SK-N-SH (cell line): ENCODE measurements around the gene ROBO4.

Experiments
- EP300 ChIP-seq, 2 experiments: IDR thresholded peaks; 2 replicates each; pipeline versions ENCODE4 v1.4.0 to v1.6.1; 2012; ENCODE audit warnings: borderline replicate concordance in 1 of 2, low read depth in 1 of 2, low read length in 1 of 2
- EZH2phosphoT487 ChIP-seq: fragments of 200-600 bp; sonication (generic); IDR thresholded peaks from 2 replicates; pipeline ENCODE4 v1.6.1; 2017; ENCODE audit warnings: low read depth, mixed run types, mild to moderate bottlenecking, antibody characterized with exemption, moderate library complexity, borderline replicate concordance
- JUND ChIP-seq: IDR thresholded peaks from 2 replicates; pipeline ENCODE4 v1.4.0; 2012
- MXI1 ChIP-seq: IDR thresholded peaks from 2 replicates; pipeline ENCODE4 v1.6.1; 2012; ENCODE audit warnings: mild to moderate bottlenecking, low read depth, low read length, improper control_type of control experiment
- NFIC ChIP-seq: IDR thresholded peaks from 2 replicates; pipeline ENCODE4 v1.4.0; 2012; ENCODE audit warnings: borderline replicate concordance
- POLR2AphosphoS5 ChIP-seq: IDR thresholded peaks from 2 replicates; pipeline ENCODE4 v1.6.1; 2012; ENCODE audit warnings: low read depth, low read length
- RAD21 ChIP-seq: IDR thresholded peaks from 2 replicates; pipeline ENCODE4 v1.6.1; 2012; ENCODE audit warnings: mild to moderate bottlenecking, low read length
- RFX5 ChIP-seq: IDR thresholded peaks from 2 replicates; pipeline ENCODE4 v1.6.1; 2012; ENCODE audit warnings: mild to moderate bottlenecking, improper control_type of control experiment, low read length
- SIN3A ChIP-seq: IDR thresholded peaks from 2 replicates; pipeline ENCODE4 v1.6.1; 2012; ENCODE audit warnings: low read depth, mild to moderate bottlenecking, low read length, moderate library complexity, borderline replicate concordance
- SMC3 ChIP-seq: IDR thresholded peaks from 2 replicates; pipeline ENCODE4 v1.6.1; 2012; ENCODE audit warnings: low read depth, low read length, improper control_type of control experiment
- YY1 ChIP-seq: IDR thresholded peaks from 2 replicates; pipeline ENCODE4 v1.4.0; 2012; ENCODE audit warnings: low read depth, mild to moderate bottlenecking
- TF ChIP-seq, protein P1 (sequence below): fragments of 200-600 bp; sonication (generic); IDR thresholded peaks from 2 replicates; pipeline ENCODE4 v1.6.1; 2017; ENCODE audit warnings: antibody characterized with exemption, mild to moderate bottlenecking, moderate library complexity
- TF ChIP-seq, protein P2 (sequence below): IDR thresholded peaks from 2 replicates; pipeline ENCODE4 v1.6.1; 2012; ENCODE audit warnings: mild to moderate bottlenecking, low read depth, low read length, moderate library complexity
- TF ChIP-seq, protein P3 (sequence below): IDR thresholded peaks from 2 replicates; pipeline ENCODE4; 2012

DNA sequence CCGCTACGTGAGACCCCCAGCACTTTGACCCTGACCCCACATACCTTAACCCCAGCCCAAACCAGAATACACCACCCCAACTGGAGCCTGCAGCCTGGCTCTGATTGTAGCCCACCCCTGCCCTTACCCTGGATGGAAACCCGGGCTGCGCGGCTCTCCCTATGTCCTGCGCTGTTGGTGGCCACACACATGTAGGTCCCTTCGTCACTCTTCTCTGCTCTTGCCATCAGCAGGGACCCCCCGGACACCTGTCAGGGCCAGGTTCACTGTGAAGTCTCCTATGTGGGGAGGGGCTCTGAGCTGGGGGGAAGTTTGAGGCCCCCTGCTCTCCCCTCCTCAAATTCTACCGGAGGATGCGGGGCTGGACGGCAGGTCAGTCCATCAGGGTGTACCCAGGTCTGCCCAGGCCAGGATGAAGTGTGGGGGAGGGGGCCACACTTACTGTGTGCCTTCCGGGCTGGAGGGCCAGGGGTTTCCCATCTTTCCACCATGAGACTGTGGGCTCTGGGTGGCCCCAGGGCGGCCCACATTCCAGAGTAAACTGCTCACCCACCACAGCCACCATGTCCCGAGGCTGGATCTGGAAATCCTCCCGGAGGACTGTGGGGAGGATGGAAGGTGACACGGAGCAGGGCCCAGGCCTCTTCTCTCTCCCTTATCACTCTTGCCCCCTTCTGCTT, 1.5 kb downstream of the ROBO4 start:
- TF ChIP-seq, protein P1, sequence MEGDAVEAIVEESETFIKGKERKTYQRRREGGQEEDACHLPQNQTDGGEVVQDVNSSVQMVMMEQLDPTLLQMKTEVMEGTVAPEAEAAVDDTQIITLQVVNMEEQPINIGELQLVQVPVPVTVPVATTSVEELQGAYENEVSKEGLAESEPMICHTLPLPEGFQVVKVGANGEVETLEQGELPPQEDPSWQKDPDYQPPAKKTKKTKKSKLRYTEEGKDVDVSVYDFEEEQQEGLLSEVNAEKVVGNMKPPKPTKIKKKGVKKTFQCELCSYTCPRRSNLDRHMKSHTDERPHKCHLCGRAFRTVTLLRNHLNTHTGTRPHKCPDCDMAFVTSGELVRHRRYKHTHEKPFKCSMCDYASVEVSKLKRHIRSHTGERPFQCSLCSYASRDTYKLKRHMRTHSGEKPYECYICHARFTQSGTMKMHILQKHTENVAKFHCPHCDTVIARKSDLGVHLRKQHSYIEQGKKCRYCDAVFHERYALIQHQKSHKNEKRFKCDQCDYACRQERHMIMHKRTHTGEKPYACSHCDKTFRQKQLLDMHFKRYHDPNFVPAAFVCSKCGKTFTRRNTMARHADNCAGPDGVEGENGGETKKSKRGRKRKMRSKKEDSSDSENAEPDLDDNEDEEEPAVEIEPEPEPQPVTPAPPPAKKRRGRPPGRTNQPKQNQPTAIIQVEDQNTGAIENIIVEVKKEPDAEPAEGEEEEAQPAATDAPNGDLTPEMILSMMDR, result no peak
- TF ChIP-seq RFX5, result no peak
- no peak for TF ChIP-seq YY1
- TF ChIP-seq MXI1, result no peak
- no peak for TF ChIP-seq SIN3A
- TF ChIP-seq, protein P2, sequence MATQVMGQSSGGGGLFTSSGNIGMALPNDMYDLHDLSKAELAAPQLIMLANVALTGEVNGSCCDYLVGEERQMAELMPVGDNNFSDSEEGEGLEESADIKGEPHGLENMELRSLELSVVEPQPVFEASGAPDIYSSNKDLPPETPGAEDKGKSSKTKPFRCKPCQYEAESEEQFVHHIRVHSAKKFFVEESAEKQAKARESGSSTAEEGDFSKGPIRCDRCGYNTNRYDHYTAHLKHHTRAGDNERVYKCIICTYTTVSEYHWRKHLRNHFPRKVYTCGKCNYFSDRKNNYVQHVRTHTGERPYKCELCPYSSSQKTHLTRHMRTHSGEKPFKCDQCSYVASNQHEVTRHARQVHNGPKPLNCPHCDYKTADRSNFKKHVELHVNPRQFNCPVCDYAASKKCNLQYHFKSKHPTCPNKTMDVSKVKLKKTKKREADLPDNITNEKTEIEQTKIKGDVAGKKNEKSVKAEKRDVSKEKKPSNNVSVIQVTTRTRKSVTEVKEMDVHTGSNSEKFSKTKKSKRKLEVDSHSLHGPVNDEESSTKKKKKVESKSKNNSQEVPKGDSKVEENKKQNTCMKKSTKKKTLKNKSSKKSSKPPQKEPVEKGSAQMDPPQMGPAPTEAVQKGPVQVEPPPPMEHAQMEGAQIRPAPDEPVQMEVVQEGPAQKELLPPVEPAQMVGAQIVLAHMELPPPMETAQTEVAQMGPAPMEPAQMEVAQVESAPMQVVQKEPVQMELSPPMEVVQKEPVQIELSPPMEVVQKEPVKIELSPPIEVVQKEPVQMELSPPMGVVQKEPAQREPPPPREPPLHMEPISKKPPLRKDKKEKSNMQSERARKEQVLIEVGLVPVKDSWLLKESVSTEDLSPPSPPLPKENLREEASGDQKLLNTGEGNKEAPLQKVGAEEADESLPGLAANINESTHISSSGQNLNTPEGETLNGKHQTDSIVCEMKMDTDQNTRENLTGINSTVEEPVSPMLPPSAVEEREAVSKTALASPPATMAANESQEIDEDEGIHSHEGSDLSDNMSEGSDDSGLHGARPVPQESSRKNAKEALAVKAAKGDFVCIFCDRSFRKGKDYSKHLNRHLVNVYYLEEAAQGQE, result no peak
- TF ChIP-seq EP300 (IDR thresholded peaks at IDR 0.05; ENCODE audit: borderline replicate concordance in 1 of 2, low read depth in 1 of 2, low read length in 1 of 2), result no peak
- no peak for TF ChIP-seq EZH2phosphoT487
- no peak for TF ChIP-seq RAD21
- TF ChIP-seq, protein P3, sequence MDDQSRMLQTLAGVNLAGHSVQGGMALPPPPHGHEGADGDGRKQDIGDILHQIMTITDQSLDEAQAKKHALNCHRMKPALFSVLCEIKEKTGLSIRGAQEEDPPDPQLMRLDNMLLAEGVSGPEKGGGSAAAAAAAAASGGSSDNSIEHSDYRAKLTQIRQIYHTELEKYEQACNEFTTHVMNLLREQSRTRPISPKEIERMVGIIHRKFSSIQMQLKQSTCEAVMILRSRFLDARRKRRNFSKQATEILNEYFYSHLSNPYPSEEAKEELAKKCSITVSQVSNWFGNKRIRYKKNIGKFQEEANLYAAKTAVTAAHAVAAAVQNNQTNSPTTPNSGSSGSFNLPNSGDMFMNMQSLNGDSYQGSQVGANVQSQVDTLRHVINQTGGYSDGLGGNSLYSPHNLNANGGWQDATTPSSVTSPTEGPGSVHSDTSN, result no peak
- TF ChIP-seq JUND, result no peak
- TF ChIP-seq NFIC, result no peak
- no peak for TF ChIP-seq POLR2AphosphoS5
- no peak for TF ChIP-seq SMC3
